ENCODE results near the gene MKNK1.

DNA sequence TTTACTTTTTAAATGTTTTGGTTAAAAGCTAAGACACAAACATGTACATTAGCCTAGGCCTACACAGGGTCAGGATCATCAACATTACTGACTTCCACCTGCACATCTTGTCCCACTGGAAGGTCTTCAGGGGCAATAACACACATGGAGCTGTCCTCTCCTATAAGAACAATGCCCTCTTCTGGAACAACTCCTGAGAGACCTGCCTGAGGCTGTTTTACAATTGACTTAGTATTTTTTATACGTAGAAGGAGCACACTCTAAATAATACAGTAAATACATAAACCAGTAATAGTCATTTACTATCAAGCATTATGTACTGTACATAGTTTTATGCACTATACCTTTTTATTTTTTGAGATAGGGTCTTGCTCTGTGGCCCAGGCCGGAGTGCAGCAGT lies 26.7 kb upstream of the MKNK1 start:
- TF ChIP-seq, protein P1, sequence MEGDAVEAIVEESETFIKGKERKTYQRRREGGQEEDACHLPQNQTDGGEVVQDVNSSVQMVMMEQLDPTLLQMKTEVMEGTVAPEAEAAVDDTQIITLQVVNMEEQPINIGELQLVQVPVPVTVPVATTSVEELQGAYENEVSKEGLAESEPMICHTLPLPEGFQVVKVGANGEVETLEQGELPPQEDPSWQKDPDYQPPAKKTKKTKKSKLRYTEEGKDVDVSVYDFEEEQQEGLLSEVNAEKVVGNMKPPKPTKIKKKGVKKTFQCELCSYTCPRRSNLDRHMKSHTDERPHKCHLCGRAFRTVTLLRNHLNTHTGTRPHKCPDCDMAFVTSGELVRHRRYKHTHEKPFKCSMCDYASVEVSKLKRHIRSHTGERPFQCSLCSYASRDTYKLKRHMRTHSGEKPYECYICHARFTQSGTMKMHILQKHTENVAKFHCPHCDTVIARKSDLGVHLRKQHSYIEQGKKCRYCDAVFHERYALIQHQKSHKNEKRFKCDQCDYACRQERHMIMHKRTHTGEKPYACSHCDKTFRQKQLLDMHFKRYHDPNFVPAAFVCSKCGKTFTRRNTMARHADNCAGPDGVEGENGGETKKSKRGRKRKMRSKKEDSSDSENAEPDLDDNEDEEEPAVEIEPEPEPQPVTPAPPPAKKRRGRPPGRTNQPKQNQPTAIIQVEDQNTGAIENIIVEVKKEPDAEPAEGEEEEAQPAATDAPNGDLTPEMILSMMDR (optimal IDR thresholded peaks at IDR 0.05 in 1 of 3, IDR thresholded peaks at IDR 0.05 in 1 of 3, conservative IDR thresholded peaks at IDR 0.05 in 1 of 3; ENCODE audit: extremely low read depth in 1 of 3, insufficient read depth in 2 of 3, low read length in 3 of 3), result no peak
- TF ChIP-seq EZH2 (IDR thresholded peaks at IDR 0.05; ENCODE audit: low read length), result no peak
